Lung (tissue), 12 donors: ENCODE results near the gene KDM4C. TPM values are rescaled to one million over a fixed set of nuclear protein-coding genes. Genes with fewer than 3 reads are reported as not detected.
A peak's percentile ranks its signal among the peaks of the same experiment; 100 is the strongest.

Experiments
- ATAC-seq: fragments of 200-7000 bp; cut with Tn5 transposase; one replicate; pipeline ENCODE4 v1.9.1; 2020; ENCODE audit warnings: moderate number of reproducible peaks; ENCODE audit not compliant: insufficient read depth, low FRiP score
- DNase-seq, 3 donors: peaks; one replicate each; pipeline ENCODE4 v3.0.0-alpha.2; 2013 to 2017
- H3K27ac ChIP-seq, 2 donors: one replicate each; pipeline ENCODE4 v1.5.1; 2013; ENCODE audit warnings: mild to moderate bottlenecking in 2 of 2, moderate library complexity in 2 of 2, control low read depth in 1 of 2, inconsistent platforms in 1 of 2, low read depth in 1 of 2, low read length in 1 of 2
- H3K27me3 ChIP-seq, 3 donors: one replicate each; pipeline ENCODE4 v1.5.1; 2013; ENCODE audit warnings: low read length in 2 of 3; ENCODE audit not compliant: control insufficient read depth in 3 of 3, insufficient read depth in 3 of 3
- H3K36me3 ChIP-seq, 4 donors: one replicate each; pipeline ENCODE4 v1.5.1; 2013; ENCODE audit warnings: low read length in 4 of 4, mild to moderate bottlenecking in 1 of 4, moderate library complexity in 1 of 4; ENCODE audit not compliant: control insufficient read depth in 4 of 4, insufficient read depth in 4 of 4
- H3K4me1 ChIP-seq, 5 donors: one replicate each; pipeline ENCODE4 v1.5.1; 2013; ENCODE audit warnings: low read length in 5 of 5, mild to moderate bottlenecking in 2 of 5, moderate library complexity in 1 of 5; ENCODE audit not compliant: control insufficient read depth in 5 of 5, insufficient read depth in 5 of 5
- H3K4me3 ChIP-seq: one replicate; pipeline ENCODE4 v1.5.1; 2013; ENCODE audit warnings: mild to moderate bottlenecking, control low read depth, moderate library complexity
- H3K9ac ChIP-seq, 2 donors: one replicate each; pipeline ENCODE4 v1.5.1; 2013; ENCODE audit warnings: low read length in 2 of 2, control low read depth in 1 of 2; ENCODE audit not compliant: insufficient read depth in 1 of 2
- H3K9me3 ChIP-seq, 4 donors: one replicate each; pipeline ENCODE4 v1.5.1; 2013; ENCODE audit warnings: low read length in 3 of 4, mild to moderate bottlenecking in 1 of 4, moderate library complexity in 1 of 4; ENCODE audit not compliant: control insufficient read depth in 4 of 4, insufficient read depth in 3 of 4
- WGBS, 2 donors: extraction: QIAGEN DNeasy Blood & Tissue Kit; methylation state at CpG; one replicate each; pipeline ENCODE4 v1.1.7; 2013; 5-methylcytosine and 5-hydroxymethylcytosine counted together
- polyA plus RNA-seq, 2 donors: library from polyadenylated mRNA; stranded (reverse); fragments of 200-250 nt; gene quantifications; one replicate each; pipeline ENCODE4 v1.2.1, GENCODE V29; 2013
- total RNA-seq, 2 donors: library from RNA; depleted of rRNA in 1 of 2; stranded (reverse); fragments of >200 nt in 1 of 2; gene quantifications; one replicate each; pipeline ENCODE4 v1.2.1, GENCODE V29; 2014 to 2021
- TF ChIP-seq, protein P1 (sequence below): IDR thresholded peaks from 2 replicates; pipeline ENCODE4 v1.5.1; 2012; ENCODE audit warnings: mild to moderate bottlenecking; ENCODE audit errors: control extremely low read depth, extremely low read depth
- donor health status: control.
- donor health status: control.
- donor health status: Bipolar disorder and iron deficiency.
- donor health status: healthy.
- donor health status: DM: yes; HTN: yes; CAD: no.

KDM4C gene
- total and polyA plus RNA-seq, 4 donors: 7.1 to 78.5 (median 25.0) TPM

DNA sequence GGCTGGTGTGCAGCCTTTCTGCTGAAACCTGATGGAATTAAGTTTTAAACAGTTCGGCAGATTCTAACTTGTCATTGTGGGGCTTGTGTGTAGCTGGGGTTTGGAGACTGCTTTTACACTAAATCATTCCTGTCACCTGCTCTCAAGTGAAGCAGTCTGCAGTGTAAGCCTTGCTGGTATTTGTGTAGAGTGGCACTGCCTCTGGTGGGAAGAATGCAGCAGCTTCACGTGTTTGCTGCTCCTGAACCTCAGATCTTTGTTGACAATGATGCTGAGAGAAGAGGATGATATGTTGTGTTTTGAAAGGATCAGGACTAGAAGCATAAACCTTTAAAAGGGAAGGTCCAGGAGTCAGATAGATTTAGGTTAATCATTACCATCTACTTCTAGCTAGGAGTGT is 88.1 kb downstream of the KDM4C start:
- TF ChIP-seq, protein P1, sequence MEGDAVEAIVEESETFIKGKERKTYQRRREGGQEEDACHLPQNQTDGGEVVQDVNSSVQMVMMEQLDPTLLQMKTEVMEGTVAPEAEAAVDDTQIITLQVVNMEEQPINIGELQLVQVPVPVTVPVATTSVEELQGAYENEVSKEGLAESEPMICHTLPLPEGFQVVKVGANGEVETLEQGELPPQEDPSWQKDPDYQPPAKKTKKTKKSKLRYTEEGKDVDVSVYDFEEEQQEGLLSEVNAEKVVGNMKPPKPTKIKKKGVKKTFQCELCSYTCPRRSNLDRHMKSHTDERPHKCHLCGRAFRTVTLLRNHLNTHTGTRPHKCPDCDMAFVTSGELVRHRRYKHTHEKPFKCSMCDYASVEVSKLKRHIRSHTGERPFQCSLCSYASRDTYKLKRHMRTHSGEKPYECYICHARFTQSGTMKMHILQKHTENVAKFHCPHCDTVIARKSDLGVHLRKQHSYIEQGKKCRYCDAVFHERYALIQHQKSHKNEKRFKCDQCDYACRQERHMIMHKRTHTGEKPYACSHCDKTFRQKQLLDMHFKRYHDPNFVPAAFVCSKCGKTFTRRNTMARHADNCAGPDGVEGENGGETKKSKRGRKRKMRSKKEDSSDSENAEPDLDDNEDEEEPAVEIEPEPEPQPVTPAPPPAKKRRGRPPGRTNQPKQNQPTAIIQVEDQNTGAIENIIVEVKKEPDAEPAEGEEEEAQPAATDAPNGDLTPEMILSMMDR: no peak
- no peak overlapping the region for H3K9ac ChIP-seq
- H3K4me3 ChIP-seq: no peak overlapping the region
- WGBS, 2 donors: 68 to 90% methylated on average over 2 of the region's 2 CpGs
- no peaks in the 10 kb centered on the region for H3K4me1 ChIP-seq
- no peak overlapping the region for H3K27ac ChIP-seq
- H3K9me3 ChIP-seq: no peaks in the 10 kb centered on the region
- H3K36me3 ChIP-seq: peaks cover 0 to 10% (median 2%) of the 10 kb centered on the region in 4 donors
- ATAC-seq (no peak), DNase-seq (peak in 2 of 3 donors; percentile 8 to 45)
- H3K27me3 ChIP-seq: no peaks in the 10 kb centered on the region

DNA sequence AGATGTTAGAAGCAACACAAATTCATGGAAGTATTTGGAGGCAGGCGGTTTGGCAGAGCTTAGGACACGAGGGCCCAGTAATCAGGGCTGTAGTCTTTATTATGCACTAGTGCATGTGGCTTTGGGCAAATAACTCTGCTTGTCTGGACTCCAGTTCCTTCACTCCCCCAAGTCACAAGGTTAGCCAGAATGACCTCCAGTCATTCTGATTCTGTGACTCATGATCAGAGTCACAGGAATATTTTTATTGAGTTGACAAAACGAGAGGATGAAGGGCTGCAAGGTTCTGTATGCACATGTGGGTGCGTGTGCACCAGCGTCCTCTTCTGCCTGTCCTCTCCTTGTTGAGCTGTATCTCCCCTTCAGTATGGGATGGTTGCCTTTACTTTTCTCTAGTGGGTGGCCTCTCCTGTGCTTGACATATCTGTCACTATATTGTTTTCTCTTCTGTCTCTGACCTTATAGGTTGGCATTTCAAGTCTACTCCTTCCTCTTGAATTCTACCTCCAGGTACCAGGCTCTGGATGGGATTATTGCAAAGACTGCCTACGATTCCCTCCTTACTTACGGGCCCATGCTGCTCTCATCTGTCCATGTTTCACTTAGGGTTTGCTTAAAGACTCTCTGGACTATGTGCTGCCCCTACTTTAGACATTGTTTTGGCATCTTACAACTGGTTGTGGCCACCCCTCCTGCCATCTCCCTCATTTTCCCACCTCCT is 94.6 kb downstream of the KDM4C start:
- ATAC-seq: no peak
- Histone ChIP-seq H3K36me3 (peaks cover 0 to 7% (median under 1%) of the 10 kb centered on the region in 4 donors), H3K27ac (peak overlapping the region in 1 of 2 donors; percentile 62), H3K9ac (no peak overlapping the region), H3K9me3 (no peaks in the 10 kb centered on the region), H3K4me1 (no peaks in the 10 kb centered on the region), H3K27me3 (no peaks in the 10 kb centered on the region), H3K4me3 (no peak overlapping the region)
- TF ChIP-seq, protein P1: no peak
- no peak for DNase-seq
- WGBS, 2 donors: 92 to 96% methylated on average over 7 of the region's 7 CpGs

DNA sequence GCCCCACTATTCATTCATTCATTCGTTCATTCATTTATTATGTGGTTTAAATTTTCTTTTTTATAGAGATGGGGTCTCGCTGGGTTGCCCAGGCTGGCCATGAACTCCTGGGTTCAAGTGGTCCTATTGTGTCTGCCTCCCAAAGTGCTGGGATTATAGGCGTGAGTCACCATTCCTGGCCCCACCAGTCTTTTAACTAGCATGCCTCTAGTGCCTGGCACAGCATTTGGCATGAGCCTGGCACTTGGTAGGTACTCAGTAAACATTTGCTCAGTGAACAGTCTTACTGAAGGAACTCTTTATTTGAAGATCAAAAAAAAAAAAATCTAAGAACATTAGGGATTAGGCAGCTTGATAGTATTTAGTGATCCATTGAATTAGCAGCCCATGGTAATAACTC is 98.1 kb downstream of the KDM4C start:
- Histone ChIP-seq H3K36me3 (peaks cover 0 to 2% (median 0%) of the 10 kb centered on the region in 4 donors), H3K27me3 (no peaks in the 10 kb centered on the region), H3K9ac (no peak overlapping the region), H3K4me1 (no peaks in the 10 kb centered on the region), H3K27ac (no peak overlapping the region), H3K9me3 (no peaks in the 10 kb centered on the region), H3K4me3 (no peak overlapping the region)
- ATAC-seq: peak; percentile 77
- WGBS, 2 donors: 80 to 92% methylated on average over 3 of the region's 3 CpGs
- TF ChIP-seq, protein P1: no peak
- DNase-seq: no peak
